GM23338 (cell line): ENCODE results near the gene LAMA1. TPM values are rescaled to one million over a fixed set of nuclear protein-coding genes. Genes with fewer than 3 reads are reported as not detected.

Source experiments
- ATAC-seq: fragments of 200-7000 bp; cut with Tn5 transposase; 3 replicates; pipeline ENCODE4 v1.9.1; 2020
- DNase-seq: peaks from one replicate; pipeline ENCODE4 v3.0.0-alpha.2; 2015; ENCODE audit warnings: low spot score
- H2AFZ ChIP-seq: fragments of 200-600 bp; sonication (generic); 2 replicates; pipeline ENCODE4 v1.8.0; 2016; ENCODE audit warnings: antibody characterized with exemption, mild to moderate bottlenecking, moderate library complexity
- H3F3A ChIP-seq: fragments of 200-600 bp; sonication (generic); replicated peaks from 2 replicates; pipeline ENCODE4 v1.8.0; 2017; ENCODE audit warnings: antibody characterized with exemption, mixed run types, low read depth
- H3K27ac ChIP-seq: fragments of 200-600 bp; sonication (generic); 2 replicates; pipeline ENCODE4 v1.6.1; 2016; ENCODE audit warnings: low read depth
- H3K27me3 ChIP-seq: fragments of 200-600 bp; sonication (generic); 2 replicates; pipeline ENCODE4 v1.8.0; 2016; ENCODE audit warnings: mild to moderate bottlenecking, mixed run types, moderate library complexity; ENCODE audit not compliant: insufficient read depth
- H3K36me3 ChIP-seq: fragments of 200-600 bp; sonication (generic); 2 replicates; pipeline ENCODE4 v1.8.0; 2016; ENCODE audit warnings: mild to moderate bottlenecking; ENCODE audit not compliant: insufficient read depth
- H3K4me1 ChIP-seq: fragments of 200-600 bp; sonication (generic); 2 replicates; pipeline ENCODE4 v1.8.0; 2016; ENCODE audit warnings: mild to moderate bottlenecking, moderate library complexity; ENCODE audit not compliant: insufficient read depth
- H3K4me2 ChIP-seq: fragments of 200-600 bp; sonication (generic); 2 replicates; pipeline ENCODE4 v1.7.1; 2017; ENCODE audit warnings: mixed run types
- H3K4me3 ChIP-seq: fragments of 200-600 bp; sonication (generic); 2 replicates; pipeline ENCODE4 v1.6.1; 2016; ENCODE audit warnings: mixed run types
- H3K79me2 ChIP-seq: fragments of 200-600 bp; sonication (generic); replicated peaks from 2 replicates; pipeline ENCODE4 v1.8.0; 2017; ENCODE audit warnings: mild to moderate bottlenecking; ENCODE audit not compliant: insufficient read depth
- H3K9me2 ChIP-seq: fragments of 200-600 bp; sonication (generic); 2 replicates; pipeline ENCODE4 v1.8.0; 2017; ENCODE audit not compliant: insufficient read depth
- H4K20me1 ChIP-seq: fragments of 200-600 bp; sonication (generic); replicated peaks from 2 replicates; pipeline ENCODE4 v1.8.0; 2017; ENCODE audit warnings: mild to moderate bottlenecking; ENCODE audit not compliant: insufficient read depth
- H3K27ac Mint-ChIP-seq: 2 replicates; pipeline ENCODE4 v1.8.0; 2020; ENCODE audit warnings: inconsistent platforms, mild to moderate bottlenecking, moderate library complexity, mixed read lengths
- H3K27me3 Mint-ChIP-seq: 3 replicates; pipeline ENCODE4 v1.8.0; 2022; ENCODE audit warnings: low read depth, mild to moderate bottlenecking, moderate library complexity, mixed read lengths, inconsistent platforms; ENCODE audit not compliant: insufficient read depth, poor library complexity
- H3K36me3 Mint-ChIP-seq: 3 replicates; pipeline ENCODE4 v1.8.0; 2021; ENCODE audit warnings: low read depth, mild to moderate bottlenecking, inconsistent platforms, moderate library complexity, mixed read lengths
- H3K4me1 Mint-ChIP-seq: 3 replicates; pipeline ENCODE4 v1.8.0; 2020; ENCODE audit warnings: mild to moderate bottlenecking, inconsistent platforms, mixed read lengths
- H3K4me3 Mint-ChIP-seq: 3 replicates; pipeline ENCODE4 v1.8.0; 2021; ENCODE audit warnings: moderate library complexity, mild to moderate bottlenecking, inconsistent platforms, mixed read lengths
- H3K9me3 Mint-ChIP-seq: 3 replicates; pipeline ENCODE4 v1.8.0; 2020; ENCODE audit warnings: moderate library complexity, mild to moderate bottlenecking, inconsistent platforms, mixed read lengths
- CREB1 ChIP-seq: fragments of 250-450 bp; sonication (Bioruptor Pico); IDR thresholded peaks from 2 replicates; pipeline ENCODE4 v1.5.0; 2020; ENCODE audit warnings: low read depth, mild to moderate bottlenecking, moderate library complexity
- EZH2 ChIP-seq: fragments of 200-600 bp; sonication (generic); IDR thresholded peaks from one replicate; pipeline ENCODE4 v1.8.0; 2017; ENCODE audit warnings: antibody characterized with exemption, mild to moderate bottlenecking, low read depth; ENCODE audit not compliant: unreplicated experiment
- EZH2phosphoT487 ChIP-seq: fragments of 200-600 bp; sonication (generic); IDR thresholded peaks from one replicate; pipeline ENCODE4 v1.8.1; 2018; ENCODE audit warnings: antibody characterized with exemption; ENCODE audit not compliant: unreplicated experiment
- JUNB ChIP-seq: IDR thresholded peaks from one replicate; pipeline ENCODE4 v1.6.1; 2016; ENCODE audit warnings: antibody characterized with exemption; ENCODE audit not compliant: unreplicated experiment
- NANOG ChIP-seq: IDR thresholded peaks from 2 replicates; pipeline ENCODE4 v1.6.1; 2016; ENCODE audit warnings: antibody characterized with exemption, borderline replicate concordance
- POLR2AphosphoS5 ChIP-seq: IDR thresholded peaks from 2 replicates; pipeline ENCODE4 v1.6.1; 2016; ENCODE audit warnings: antibody characterized with exemption, low read depth
- STAT1 ChIP-seq: IDR thresholded peaks from one replicate; pipeline ENCODE4 v1.6.1; 2016; ENCODE audit warnings: antibody characterized with exemption; ENCODE audit not compliant: unreplicated experiment
- ZNF114 ChIP-seq: fragments of 250-450 bp; sonication (Bioruptor Pico); IDR thresholded peaks from 2 replicates; pipeline ENCODE4 v1.5.0; 2020; ENCODE audit warnings: mild to moderate bottlenecking, moderate library complexity
- ZNF331 ChIP-seq: fragments of 250-450 bp; sonication (Bioruptor Pico); IDR thresholded peaks from 2 replicates; pipeline ENCODE4 v1.5.0; 2020; ENCODE audit warnings: low read depth, mild to moderate bottlenecking, moderate library complexity
- polyA plus RNA-seq: library from polyadenylated mRNA; unstranded; fragments of >200 nt; fragmentation: Nextera tagmentation; extraction: Ambion mirVana; gene quantifications from 2 replicates; pipeline ENCODE4 v1.2.1, GENCODE V29; 2016
- total RNA-seq: library from RNA; depleted of rRNA; stranded (reverse); fragments of >200 nt; shearing (Covaris generic); gene quantifications from 2 replicates; pipeline ENCODE4 v1.2.3, GENCODE V29; 2014
- TF ChIP-seq, protein P1 (sequence below): IDR thresholded peaks from one replicate; pipeline ENCODE4 v1.6.1; 2018; ENCODE audit warnings: antibody characterized with exemption; ENCODE audit not compliant: unreplicated experiment
- TF ChIP-seq, protein P2 (sequence below), 2 experiments: fragments of 200-600 bp in 1 of 2; sonication (generic) in 1 of 2; conservative IDR thresholded peaks; 2 replicates each; pipeline versions ENCODE4 v1.5.1 to v1.6.1; 2016 to 2017; ENCODE audit warnings: antibody characterized with exemption in 2 of 2, low read depth in 2 of 2, mild to moderate bottlenecking in 2 of 2, moderate library complexity in 1 of 2
- TF ChIP-seq, protein P3 (sequence below): fragments of 250-450 bp; sonication (Bioruptor Pico); IDR thresholded peaks from 2 replicates; pipeline ENCODE4 v1.5.0; 2020; ENCODE audit warnings: mild to moderate bottlenecking, moderate library complexity
- TF ChIP-seq, protein P4 (sequence below): IDR thresholded peaks from 2 replicates; pipeline ENCODE4 v1.6.1; 2016; ENCODE audit warnings: antibody characterized with exemption

LAMA1 gene
- total and polyA plus RNA-seq, 2 experiments from 2014 or later = 14.8 to 52.3 TPM

DNA sequence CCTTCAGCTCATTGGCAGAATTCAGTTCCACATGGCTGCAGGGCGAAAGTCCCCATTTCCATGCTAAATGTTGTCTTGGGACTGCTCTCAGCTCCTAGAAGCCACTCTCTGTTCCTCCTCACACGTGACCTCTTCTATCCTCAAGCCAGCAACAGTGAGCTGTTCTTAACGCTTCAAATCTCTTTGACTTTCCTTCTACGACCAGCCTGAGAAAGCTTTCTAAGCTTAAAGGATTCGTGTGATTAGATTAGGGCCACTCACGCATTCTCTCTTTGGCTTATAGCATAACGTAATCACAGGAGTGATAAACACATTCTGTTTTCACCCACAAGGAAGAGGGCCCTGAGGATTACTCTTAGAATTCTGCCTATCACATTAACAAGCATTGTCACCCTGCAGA is 29.8 kb upstream of the LAMA1 start:
- ATAC-seq = no peak
- Histone ChIP-seq H3K27ac (no peak overlapping the region), H3K36me3 (no peaks in the 10 kb centered on the region), H3K4me2 (no peak overlapping the region), H3K9me2 (no peaks in the 10 kb centered on the region), H3K4me3 (no peak overlapping the region), H3K4me1 (no peaks in the 10 kb centered on the region), H3K79me2 (no peaks in the 10 kb centered on the region), H3K27me3 (no peaks in the 10 kb centered on the region), H4K20me1 (no peaks in the 10 kb centered on the region), H3F3A (no peaks in the 10 kb centered on the region), H2AFZ (peak overlapping the region; percentile 93)
- DNase-seq = no peak
- peaks cover 6% of the 10 kb centered on the region; the same call in 2 of the 3 replicates for H3K4me1 Mint-ChIP-seq
- TF ChIP-seq EZH2phosphoT487 = no peak
- TF ChIP-seq ZNF114 = no peak
- no peak for TF ChIP-seq STAT1
- TF ChIP-seq, protein P1, sequence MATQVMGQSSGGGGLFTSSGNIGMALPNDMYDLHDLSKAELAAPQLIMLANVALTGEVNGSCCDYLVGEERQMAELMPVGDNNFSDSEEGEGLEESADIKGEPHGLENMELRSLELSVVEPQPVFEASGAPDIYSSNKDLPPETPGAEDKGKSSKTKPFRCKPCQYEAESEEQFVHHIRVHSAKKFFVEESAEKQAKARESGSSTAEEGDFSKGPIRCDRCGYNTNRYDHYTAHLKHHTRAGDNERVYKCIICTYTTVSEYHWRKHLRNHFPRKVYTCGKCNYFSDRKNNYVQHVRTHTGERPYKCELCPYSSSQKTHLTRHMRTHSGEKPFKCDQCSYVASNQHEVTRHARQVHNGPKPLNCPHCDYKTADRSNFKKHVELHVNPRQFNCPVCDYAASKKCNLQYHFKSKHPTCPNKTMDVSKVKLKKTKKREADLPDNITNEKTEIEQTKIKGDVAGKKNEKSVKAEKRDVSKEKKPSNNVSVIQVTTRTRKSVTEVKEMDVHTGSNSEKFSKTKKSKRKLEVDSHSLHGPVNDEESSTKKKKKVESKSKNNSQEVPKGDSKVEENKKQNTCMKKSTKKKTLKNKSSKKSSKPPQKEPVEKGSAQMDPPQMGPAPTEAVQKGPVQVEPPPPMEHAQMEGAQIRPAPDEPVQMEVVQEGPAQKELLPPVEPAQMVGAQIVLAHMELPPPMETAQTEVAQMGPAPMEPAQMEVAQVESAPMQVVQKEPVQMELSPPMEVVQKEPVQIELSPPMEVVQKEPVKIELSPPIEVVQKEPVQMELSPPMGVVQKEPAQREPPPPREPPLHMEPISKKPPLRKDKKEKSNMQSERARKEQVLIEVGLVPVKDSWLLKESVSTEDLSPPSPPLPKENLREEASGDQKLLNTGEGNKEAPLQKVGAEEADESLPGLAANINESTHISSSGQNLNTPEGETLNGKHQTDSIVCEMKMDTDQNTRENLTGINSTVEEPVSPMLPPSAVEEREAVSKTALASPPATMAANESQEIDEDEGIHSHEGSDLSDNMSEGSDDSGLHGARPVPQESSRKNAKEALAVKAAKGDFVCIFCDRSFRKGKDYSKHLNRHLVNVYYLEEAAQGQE = no peak
- TF ChIP-seq POLR2AphosphoS5 = no peak
- TF ChIP-seq CREB1 (CRISPR knock-in tag) = no peak
- TF ChIP-seq, protein P2, sequence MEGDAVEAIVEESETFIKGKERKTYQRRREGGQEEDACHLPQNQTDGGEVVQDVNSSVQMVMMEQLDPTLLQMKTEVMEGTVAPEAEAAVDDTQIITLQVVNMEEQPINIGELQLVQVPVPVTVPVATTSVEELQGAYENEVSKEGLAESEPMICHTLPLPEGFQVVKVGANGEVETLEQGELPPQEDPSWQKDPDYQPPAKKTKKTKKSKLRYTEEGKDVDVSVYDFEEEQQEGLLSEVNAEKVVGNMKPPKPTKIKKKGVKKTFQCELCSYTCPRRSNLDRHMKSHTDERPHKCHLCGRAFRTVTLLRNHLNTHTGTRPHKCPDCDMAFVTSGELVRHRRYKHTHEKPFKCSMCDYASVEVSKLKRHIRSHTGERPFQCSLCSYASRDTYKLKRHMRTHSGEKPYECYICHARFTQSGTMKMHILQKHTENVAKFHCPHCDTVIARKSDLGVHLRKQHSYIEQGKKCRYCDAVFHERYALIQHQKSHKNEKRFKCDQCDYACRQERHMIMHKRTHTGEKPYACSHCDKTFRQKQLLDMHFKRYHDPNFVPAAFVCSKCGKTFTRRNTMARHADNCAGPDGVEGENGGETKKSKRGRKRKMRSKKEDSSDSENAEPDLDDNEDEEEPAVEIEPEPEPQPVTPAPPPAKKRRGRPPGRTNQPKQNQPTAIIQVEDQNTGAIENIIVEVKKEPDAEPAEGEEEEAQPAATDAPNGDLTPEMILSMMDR (conservative IDR thresholded peaks at IDR 0.05; ENCODE audit: low read depth in 2 of 2) = no peak
- TF ChIP-seq EZH2 = no peak
- no peak for TF ChIP-seq JUNB
- no peak for TF ChIP-seq NANOG
- TF ChIP-seq, protein P3, sequence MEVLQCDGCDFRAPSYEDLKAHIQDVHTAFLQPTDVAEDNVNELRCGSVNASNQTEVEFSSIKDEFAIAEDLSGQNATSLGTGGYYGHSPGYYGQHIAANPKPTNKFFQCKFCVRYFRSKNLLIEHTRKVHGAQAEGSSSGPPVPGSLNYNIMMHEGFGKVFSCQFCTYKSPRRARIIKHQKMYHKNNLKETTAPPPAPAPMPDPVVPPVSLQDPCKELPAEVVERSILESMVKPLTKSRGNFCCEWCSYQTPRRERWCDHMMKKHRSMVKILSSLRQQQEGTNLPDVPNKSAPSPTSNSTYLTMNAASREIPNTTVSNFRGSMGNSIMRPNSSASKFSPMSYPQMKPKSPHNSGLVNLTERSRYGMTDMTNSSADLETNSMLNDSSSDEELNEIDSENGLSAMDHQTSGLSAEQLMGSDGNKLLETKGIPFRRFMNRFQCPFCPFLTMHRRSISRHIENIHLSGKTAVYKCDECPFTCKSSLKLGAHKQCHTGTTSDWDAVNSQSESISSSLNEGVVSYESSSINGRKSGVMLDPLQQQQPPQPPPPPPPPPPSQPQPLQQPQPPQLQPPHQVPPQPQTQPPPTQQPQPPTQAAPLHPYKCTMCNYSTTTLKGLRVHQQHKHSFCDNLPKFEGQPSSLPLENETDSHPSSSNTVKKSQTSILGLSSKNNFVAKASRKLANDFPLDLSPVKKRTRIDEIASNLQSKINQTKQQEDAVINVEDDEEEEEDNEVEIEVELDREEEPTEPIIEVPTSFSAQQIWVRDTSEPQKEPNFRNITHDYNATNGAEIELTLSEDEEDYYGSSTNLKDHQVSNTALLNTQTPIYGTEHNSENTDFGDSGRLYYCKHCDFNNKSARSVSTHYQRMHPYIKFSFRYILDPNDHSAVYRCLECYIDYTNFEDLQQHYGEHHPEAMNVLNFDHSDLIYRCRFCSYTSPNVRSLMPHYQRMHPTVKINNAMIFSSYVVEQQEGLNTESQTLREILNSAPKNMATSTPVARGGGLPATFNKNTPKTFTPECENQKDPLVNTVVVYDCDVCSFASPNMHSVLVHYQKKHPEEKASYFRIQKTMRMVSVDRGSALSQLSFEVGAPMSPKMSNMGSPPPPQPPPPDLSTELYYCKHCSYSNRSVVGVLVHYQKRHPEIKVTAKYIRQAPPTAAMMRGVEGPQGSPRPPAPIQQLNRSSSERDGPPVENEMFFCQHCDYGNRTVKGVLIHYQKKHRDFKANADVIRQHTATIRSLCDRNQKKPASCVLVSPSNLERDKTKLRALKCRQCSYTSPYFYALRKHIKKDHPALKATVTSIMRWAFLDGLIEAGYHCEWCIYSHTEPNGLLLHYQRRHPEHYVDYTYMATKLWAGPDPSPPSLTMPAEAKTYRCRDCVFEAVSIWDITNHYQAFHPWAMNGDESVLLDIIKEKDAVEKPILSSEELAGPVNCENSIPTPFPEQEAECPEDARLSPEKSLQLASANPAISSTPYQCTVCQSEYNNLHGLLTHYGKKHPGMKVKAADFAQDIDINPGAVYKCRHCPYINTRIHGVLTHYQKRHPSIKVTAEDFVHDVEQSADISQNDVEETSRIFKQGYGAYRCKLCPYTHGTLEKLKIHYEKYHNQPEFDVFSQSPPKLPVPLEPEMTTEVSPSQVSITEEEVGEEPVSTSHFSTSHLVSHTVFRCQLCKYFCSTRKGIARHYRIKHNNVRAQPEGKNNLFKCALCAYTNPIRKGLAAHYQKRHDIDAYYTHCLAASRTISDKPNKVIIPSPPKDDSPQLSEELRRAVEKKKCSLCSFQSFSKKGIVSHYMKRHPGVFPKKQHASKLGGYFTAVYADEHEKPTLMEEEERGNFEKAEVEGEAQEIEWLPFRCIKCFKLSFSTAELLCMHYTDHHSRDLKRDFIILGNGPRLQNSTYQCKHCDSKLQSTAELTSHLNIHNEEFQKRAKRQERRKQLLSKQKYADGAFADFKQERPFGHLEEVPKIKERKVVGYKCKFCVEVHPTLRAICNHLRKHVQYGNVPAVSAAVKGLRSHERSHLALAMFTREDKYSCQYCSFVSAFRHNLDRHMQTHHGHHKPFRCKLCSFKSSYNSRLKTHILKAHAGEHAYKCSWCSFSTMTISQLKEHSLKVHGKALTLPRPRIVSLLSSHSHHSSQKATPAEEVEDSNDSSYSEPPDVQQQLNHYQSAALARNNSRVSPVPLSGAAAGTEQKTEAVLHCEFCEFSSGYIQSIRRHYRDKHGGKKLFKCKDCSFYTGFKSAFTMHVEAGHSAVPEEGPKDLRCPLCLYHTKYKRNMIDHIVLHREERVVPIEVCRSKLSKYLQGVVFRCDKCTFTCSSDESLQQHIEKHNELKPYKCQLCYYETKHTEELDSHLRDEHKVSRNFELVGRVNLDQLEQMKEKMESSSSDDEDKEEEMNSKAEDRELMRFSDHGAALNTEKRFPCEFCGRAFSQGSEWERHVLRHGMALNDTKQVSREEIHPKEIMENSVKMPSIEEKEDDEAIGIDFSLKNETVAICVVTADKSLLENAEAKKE (CRISPR knock-in tag) = no peak
- TF ChIP-seq, protein P4, sequence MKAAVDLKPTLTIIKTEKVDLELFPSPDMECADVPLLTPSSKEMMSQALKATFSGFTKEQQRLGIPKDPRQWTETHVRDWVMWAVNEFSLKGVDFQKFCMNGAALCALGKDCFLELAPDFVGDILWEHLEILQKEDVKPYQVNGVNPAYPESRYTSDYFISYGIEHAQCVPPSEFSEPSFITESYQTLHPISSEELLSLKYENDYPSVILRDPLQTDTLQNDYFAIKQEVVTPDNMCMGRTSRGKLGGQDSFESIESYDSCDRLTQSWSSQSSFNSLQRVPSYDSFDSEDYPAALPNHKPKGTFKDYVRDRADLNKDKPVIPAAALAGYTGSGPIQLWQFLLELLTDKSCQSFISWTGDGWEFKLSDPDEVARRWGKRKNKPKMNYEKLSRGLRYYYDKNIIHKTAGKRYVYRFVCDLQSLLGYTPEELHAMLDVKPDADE = no peak
- no peak for TF ChIP-seq ZNF331
- H3K4me3 Mint-ChIP-seq = no peak overlapping the region
- H3K27me3 Mint-ChIP-seq = no peaks in the 10 kb centered on the region
- H3K27ac Mint-ChIP-seq = no peak overlapping the region
- H3K36me3 Mint-ChIP-seq = no peaks in the 10 kb centered on the region
- H3K9me3 Mint-ChIP-seq = no peaks in the 10 kb centered on the region
